Skin of body (tissue), 2 donors: Measurements from ENCODE around the gene KCNH3. TPM values are rescaled to one million over a fixed set of nuclear protein-coding genes. Genes with fewer than 3 reads are reported as not detected.

Source experiments
- DNase-seq: peaks from one replicate; lab custom pipeline; 2025; lab: John Stamatoyannopoulos, UW
- total RNA-seq: library from RNA; depleted of rRNA; stranded (reverse); fragments of >200 nt; gene quantifications from one replicate; pipeline ENCODE4 v1.2.3, GENCODE V29; 2014

KCNH3 gene
- total RNA-seq, 1 donor from 2014 or later = 0.49 TPM

GRCh38 chr12:49562233-49562632, 23.4 kb downstream of the KCNH3 start:
- DNase-seq = no peak

DNA sequence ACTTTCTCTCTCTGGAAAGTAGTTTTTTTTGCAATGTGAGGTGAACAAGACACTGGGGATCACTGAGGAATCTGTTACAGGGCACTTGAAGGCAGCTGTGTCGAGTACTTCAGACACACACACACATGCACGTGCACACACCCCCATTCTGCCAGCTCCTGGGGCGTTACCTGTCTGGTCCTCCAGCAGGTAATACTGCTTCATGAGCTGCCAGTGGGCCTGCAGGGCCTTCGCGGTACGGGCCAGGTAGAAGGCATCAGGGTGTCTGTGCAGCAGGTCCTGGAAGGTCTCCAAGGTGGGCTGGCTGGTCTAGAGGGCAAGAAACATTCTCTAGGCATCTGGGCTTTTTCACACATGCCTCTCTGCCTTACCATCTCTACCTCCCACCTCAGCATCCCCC, 24.0 kb downstream of the KCNH3 start:
- no peak for DNase-seq

GRCh38 chr12:49563951-49564685, 25.3 kb downstream of the KCNH3 start:
- DNase-seq = no peak

- no peak for DNase-seq
Observed at GRCh38 chr12:49564686-49565405, 26.0 kb downstream of the KCNH3 start.

GRCh38 chr12:49565406-49566265, 26.8 kb downstream of the KCNH3 start:
- DNase-seq = no peak

- DNase-seq = no peak
Observed at GRCh38 chr12:49566361-49566760, 27.5 kb downstream of the KCNH3 start.

- no peak for DNase-seq
Observed at GRCh38 chr12:49567302-49567610, 28.4 kb downstream of the KCNH3 start.

GRCh38 chr12:49567611-49568441, 29.0 kb downstream of the KCNH3 start, which contains the start of gene MCRS1:
MCRS1 (minus strand) TSS chr12:49568142; CDS start chr12:49566731, 1,411 bp downstream.
- peak; percentile 87 for DNase-seq

DNA sequence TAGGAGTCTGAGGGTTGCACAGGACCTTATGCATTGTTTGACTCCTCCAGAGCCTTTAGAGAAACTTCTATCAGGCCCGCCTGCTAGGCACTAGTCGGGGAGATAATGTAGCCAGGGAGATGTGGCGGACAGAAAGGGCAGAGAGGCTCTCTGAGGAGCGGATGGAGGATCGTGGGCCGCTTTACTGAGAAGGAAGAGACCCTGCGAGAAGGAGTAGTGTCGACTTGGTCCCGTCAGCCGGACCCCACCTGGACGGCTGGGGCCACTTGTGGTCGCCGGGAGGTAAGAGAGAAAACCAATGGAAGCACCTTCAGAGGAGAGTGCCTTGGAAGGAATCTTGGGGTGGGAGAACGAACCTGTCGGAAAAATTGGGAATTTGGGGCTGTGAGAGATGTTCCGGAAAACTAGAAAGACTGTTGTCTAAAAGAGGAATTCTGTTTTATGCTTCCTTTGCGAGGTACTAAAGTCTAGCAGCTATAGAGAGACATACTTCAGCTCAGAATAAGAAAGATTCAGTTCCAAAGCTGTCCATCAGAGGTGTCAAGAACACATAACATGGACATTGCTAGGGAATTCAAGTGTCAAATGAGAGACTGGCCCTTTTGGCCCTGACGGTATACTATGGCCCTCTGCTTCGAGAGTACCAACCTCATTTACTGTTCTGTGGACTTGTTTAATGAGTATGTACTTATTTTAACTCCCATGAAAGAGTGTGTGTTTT, 29.8 kb downstream of the KCNH3 start:
- DNase-seq = no peak

DNA sequence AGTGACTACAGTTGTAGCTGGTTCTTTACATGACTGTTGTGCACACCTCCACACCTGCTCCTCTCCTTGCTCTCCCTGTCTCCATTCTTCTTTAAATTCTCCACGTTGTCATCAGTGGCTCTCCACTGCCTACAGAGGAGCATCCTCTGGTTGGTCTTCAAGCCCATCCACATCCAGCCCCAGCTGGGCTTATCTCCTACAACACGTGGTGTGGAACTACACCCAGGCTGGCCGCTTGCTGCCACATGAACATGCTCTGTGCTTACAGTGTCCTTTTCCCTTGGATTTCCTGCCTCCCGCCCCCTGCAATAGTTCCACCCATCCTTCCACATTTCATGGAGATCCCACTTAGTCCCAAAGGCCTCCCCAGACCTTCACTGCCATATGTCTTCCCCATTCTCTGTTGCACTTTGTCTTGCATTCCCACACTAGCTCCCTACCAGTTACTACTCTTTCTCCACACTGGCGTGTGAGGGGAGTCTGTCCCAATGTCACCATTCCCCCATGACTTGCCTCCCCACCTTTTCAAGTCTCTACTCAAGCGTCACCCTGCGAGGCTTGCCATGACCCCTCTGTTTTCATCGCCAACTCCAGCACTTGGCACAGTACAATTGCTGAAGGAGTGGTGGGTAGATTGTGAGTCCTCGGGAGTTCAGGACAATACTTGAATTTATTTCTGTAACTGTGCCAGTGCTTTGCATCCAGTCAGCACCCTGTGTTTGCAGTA, 38.9 kb downstream of the KCNH3 start:
- DNase-seq = no peak

DNA sequence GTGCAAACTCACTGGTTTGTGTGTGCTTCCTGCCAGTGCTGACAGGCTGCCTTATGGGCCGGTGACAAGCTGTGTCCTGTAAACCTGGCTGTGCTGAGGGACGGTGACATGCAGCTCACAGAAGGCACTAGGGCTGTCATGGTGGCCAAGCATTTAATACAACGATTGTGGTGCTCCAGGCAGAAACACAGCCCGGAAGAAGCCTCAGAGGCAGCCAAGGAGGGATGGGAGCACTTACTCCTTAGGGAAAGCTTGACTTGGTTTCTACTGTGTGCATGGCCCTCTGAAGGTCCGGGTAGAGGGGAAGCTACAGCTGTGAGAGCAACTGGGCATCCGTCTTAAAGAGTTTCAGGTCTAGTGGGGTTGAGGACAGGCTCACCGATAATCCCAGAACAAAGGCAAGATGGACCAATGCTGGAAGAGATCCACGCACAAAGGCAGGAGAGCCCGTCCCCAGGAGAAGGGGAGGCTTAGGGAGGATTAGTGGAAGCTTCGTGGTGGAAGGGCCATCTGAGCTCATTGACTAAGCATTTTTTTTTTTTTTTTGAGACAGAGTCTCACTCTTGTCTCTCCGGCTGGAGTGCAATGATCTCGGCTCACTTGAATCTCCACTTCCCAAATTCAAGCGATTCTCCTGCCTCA, 39.8 kb downstream of the KCNH3 start:
- DNase-seq = no peak

- DNase-seq = no peak
Observed at GRCh38 chr12:49580572-49581535, 42.0 kb downstream of the KCNH3 start.

GRCh38 chr12:49582201-49582600, 43.4 kb downstream of the KCNH3 start:
- DNase-seq = no peak

DNA sequence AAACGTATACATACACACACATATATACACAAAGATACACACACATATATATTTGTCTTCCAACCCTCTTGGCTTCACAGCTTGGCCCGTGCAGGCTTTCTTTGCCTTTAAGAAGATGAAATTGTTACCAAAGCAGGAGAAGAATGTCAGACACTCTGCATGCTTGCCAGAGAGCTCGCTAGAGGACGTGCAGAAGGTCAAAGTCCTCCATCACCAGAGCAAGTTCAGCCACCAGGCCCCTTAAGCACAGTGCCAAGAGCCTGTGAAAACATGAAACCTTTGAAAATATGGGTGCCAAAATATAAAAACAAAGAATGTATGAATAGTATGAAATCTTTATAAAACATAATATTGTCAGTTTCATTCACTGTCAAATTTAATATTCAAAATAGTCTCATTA, 44.0 kb downstream of the KCNH3 start:
- peak; percentile 12 for DNase-seq

DNA sequence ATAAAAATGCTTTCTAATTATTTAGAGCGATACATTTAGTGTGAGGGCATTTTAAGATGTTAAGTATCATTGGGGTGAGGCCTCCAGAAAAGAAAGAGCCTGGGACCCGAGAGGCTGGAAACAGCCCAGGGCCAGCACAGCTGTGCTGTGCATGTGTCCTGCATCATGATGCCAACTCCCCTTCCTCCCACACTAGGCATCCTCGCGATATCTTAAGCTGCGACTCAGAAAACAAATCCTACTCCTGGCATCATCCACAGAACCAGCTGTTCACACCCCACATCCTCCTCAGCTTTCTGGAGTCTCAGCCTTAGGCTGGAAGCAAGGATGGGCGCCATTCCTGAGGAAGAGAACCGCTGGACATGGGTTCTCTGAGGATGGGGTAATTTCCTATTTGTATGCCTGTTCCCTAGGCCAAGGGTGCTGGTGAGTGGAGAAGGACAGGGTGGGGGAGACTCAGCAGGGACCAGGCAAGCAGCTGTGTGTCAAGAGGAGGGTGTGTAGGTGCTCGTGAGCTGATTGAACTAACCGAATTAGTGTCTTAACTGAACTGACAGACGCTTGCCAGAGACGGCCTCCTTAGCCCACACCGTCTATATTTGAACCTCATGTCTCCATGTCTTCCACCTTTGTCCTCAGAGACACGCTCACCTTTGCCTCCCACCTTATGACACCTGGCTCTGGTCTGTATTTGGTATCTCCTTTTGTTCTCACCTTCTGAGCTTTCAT, 44.7 kb downstream of the KCNH3 start:
- DNase-seq = peak; percentile 34

DNA sequence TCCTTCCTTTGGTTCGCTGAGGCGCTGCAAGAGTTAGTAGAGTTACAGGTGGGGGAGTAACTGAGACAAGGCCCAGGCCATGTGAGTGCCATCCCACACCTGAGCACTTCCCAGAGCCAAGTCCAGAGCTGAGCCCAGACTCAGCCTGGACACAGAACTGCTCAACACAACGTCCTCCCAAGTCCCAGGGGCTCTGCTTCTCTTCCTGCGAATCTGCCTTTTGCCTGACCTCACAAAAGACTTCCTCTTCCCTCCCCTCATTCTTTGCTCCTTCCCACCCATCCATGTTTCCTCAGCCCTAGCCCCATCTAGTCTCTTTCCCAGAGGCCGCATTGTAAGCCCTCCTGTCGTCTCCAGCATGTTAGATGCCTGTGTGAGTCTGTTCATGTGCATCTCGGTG, 45.8 kb downstream of the KCNH3 start:
- DNase-seq = no peak
